HepG2 (cell line): ENCODE measurements around the gene AGXT. TPM values are rescaled to one million over a fixed set of nuclear protein-coding genes. Genes with fewer than 3 reads are reported as not detected.

Source experiments
- ATAC-seq: fragments of 200-7000 bp; cut with Tn5 transposase; 3 replicates; pipeline ENCODE4 v1.9.1; 2020; ENCODE audit warnings: mild to moderate bottlenecking, moderate library complexity
- BruUV-seq: library from RNA; stranded (reverse); fragments of 400-500 nt; replicated peaks from 2 replicates; lab custom pipeline; 2021; lab: Mats Ljungman, UMichigan
- CTCF ChIA-PET: fragments of 300-600 bp; formaldehyde crosslinking; extraction: SDS; loops from one replicate; lab custom pipeline; 2021; ENCODE audit warnings: low total read pairs, inconsistent platforms, low intra/inter-chr PET ratio; lab: Yijun Ruan, JAX
- POLR2A ChIA-PET: fragments of 350-600 bp; sonication (Branson Sonifier 250); formaldehyde crosslinking; loops from one replicate; lab custom pipeline; 2020; ENCODE audit warnings: antibody characterized with exemption, inconsistent platforms; lab: Yijun Ruan, JAX
- DNase-seq: peaks from one replicate; pipeline ENCODE4 v3.0.0-alpha.2; 2015; ENCODE audit warnings: low spot score
- FAIRE-seq: peaks from 3 replicates; lab custom pipeline; 2011; peaks lifted over from hg19 to GRCh38; lab: Jason Lieb, UNC
- H2AFZ ChIP-seq: one replicate; pipeline ENCODE4 v1.6.1; 2011; ENCODE audit warnings: low read length, inconsistent platforms
- H3K27ac ChIP-seq: fragments of 300-600 bp; 3 replicates; pipeline ENCODE4 v1.8.0; 2011; ENCODE audit warnings: mixed run types, mild to moderate bottlenecking, mixed read lengths, low read length, inconsistent platforms; ENCODE audit not compliant: insufficient read depth; ENCODE audit errors: extremely low read length
- H3K27me3 ChIP-seq, 2 experiments: fragments of 200-600 bp in 1 of 2; 2 replicates in 1 of 2; 3 replicates in 1 of 2; pipeline versions ENCODE4 v1.6.0 to v1.8.0; 2011; ENCODE audit warnings: low read length in 2 of 2, mild to moderate bottlenecking in 2 of 2, moderate library complexity in 2 of 2, inconsistent platforms in 1 of 2; ENCODE audit not compliant: insufficient read depth in 2 of 2, control insufficient read depth in 1 of 2
- H3K36me3 ChIP-seq, 2 experiments: fragments of 200-600 bp in 1 of 2; replicated peaks in 1 of 2; 2 replicates in 1 of 2; 3 replicates in 1 of 2; pipeline versions ENCODE4 v1.5.1 to v1.8.0; 2011; ENCODE audit warnings: low read length in 2 of 2, inconsistent platforms in 1 of 2; ENCODE audit not compliant: insufficient read depth in 2 of 2, control insufficient read depth in 1 of 2
- H3K4me1 ChIP-seq: 2 replicates; pipeline ENCODE4 v1.5.1; 2012; ENCODE audit warnings: low read length, inconsistent platforms; ENCODE audit not compliant: insufficient read depth
- H3K4me2 ChIP-seq: 2 replicates; pipeline ENCODE4 v1.6.0; 2011; ENCODE audit warnings: low read depth, low read length, inconsistent platforms
- H3K4me3 ChIP-seq, 3 experiments: fragments of 200-600 bp in 1 of 3; sonication (generic), shearing (Covaris generic) in 1 of 3; replicated peaks in 1 of 3; 2 replicates each; pipeline ENCODE4 v1.5.1; 2011 to 2016; ENCODE audit warnings: low read length in 3 of 3, inconsistent platforms in 2 of 3, low read depth in 2 of 3, mild to moderate bottlenecking in 2 of 3, control low read depth in 1 of 3, mixed read lengths in 1 of 3; ENCODE audit not compliant: insufficient read depth in 1 of 3
- H3K79me2 ChIP-seq: one replicate; pipeline ENCODE4 v1.6.1; 2011; ENCODE audit warnings: low read length, inconsistent platforms; ENCODE audit not compliant: insufficient read depth
- H3K9ac ChIP-seq: 2 replicates; pipeline ENCODE4 v1.6.0; 2011; ENCODE audit warnings: mild to moderate bottlenecking, low read depth, low read length, inconsistent platforms; ENCODE audit not compliant: insufficient read depth
- H3K9me3 ChIP-seq: 2 replicates; pipeline ENCODE4 v1.5.1; 2012; ENCODE audit warnings: mild to moderate bottlenecking, low read length
- H4K20me1 ChIP-seq: 2 replicates; pipeline ENCODE4 v1.6.0; 2011; ENCODE audit warnings: inconsistent platforms, mild to moderate bottlenecking, low read length, moderate library complexity; ENCODE audit not compliant: insufficient read depth
- KLF12 ChIP-seq: sonication (generic); formaldehyde crosslinking; IDR thresholded peaks from 2 replicates; pipeline ENCODE4 v1.4.0; 2020; ENCODE audit warnings: missing genetic modification reagents, borderline replicate concordance
- MXD4 ChIP-seq: IDR thresholded peaks from 2 replicates; pipeline ENCODE4 v1.6.1; 2016; ENCODE audit warnings: mild to moderate bottlenecking, missing biosample characterization, missing genetic modification reagents
- RFXANK ChIP-seq: IDR thresholded peaks from 2 replicates; pipeline ENCODE4 v1.6.1; 2016
- ZNF44 ChIP-seq: sonication (generic); formaldehyde crosslinking; IDR thresholded peaks from 2 replicates; pipeline ENCODE4 v1.5.1; 2020; ENCODE audit warnings: mild to moderate bottlenecking, missing genetic modification reagents
- ZNF691 ChIP-seq: sonication (generic); formaldehyde crosslinking; IDR thresholded peaks from 2 replicates; pipeline ENCODE4 v1.4.0; 2020; ENCODE audit warnings: missing genetic modification reagents, low read depth, mild to moderate bottlenecking, borderline replicate concordance
- ZNF83 ChIP-seq: sonication (generic); formaldehyde crosslinking; IDR thresholded peaks from 2 replicates; pipeline ENCODE4 v1.4.0; 2020; ENCODE audit warnings: missing genetic modification reagents, mild to moderate bottlenecking, borderline replicate concordance
- whole genome bisulfite sequencing: methylation state at CpG from one replicate; pipeline ENCODE4 v1.1.6; 2017; ENCODE audit warnings: low lambda C conversion rate; 5-methylcytosine and 5-hydroxymethylcytosine counted together
- in situ Hi-C: cut with HindIII; loops from 2 replicates; pipeline ENCODE4 v1.10.0; 2017; ENCODE audit warnings: low pct_unique_long_range_greater_than_20kb; ENCODE audit not compliant: extremely low pct_ligation_motif_present
- intact Hi-C: fragments of 100-400 bp; cut with micrococcal nuclease; formaldehyde crosslinking; loops from one replicate; pipeline ENCODE4 v1.10.0; 2022; ENCODE audit not compliant: unreplicated experiment
- polyA plus RNA-seq, 8 experiments: library from polyadenylated mRNA; depleted of rRNA in 3 of 8; stranded (reverse) in 7 of 8; unstranded in 1 of 8; fragments of >200 nt; fragmentation: Illumina TruSeq in 4 of 8; extraction: Trizol in 4 of 8; gene quantifications; 2 replicates each; pipeline versions ENCODE4 v1.2.1 to v1.2.3, GENCODE V29; 2011 to 2016; ENCODE audit warnings: low read depth in 4 of 8, missing spikeins in 1 of 8, mixed read lengths in 1 of 8; ENCODE audit not compliant: insufficient read depth in 1 of 8
- total RNA-seq, 5 experiments: library from RNA; depleted of rRNA; stranded (reverse); fragments of >200 nt; fragmentation: Illumina TruSeq; extraction: Trizol; gene quantifications; 2 replicates each; pipeline ENCODE4 v1.2.3, GENCODE V29; 2016; ENCODE audit warnings: low read depth in 1 of 5

Gene AGXT
- total and polyA plus RNA-seq, 2 of the 13 experiments (the other 11 are each of a cell fraction or from before 2014, with no cell fraction given) = 41.9 to 96.1 TPM

- Histone ChIP-seq H2AFZ (no peak overlapping the region), H3K9me3 (no peaks in the 10 kb centered on the region), H3K27ac (no peak overlapping the region), H3K4me2 (no peak overlapping the region), H4K20me1 (no peaks in the 10 kb centered on the region), H3K9ac (no peak overlapping the region), H3K36me3 (no peaks in the 10 kb centered on the region), H3K4me1 (peaks cover 22% of the 10 kb centered on the region), H3K27me3 (peaks cover 12 to 69% of the 10 kb centered on the region in 2 experiments; a peak in 3 of 5 replicates), H3K4me3 (no peak overlapping the region), H3K79me2 (no peaks in the 10 kb centered on the region)
- FAIRE-seq (no peak), DNase-seq (no peak), ATAC-seq (no peak)
- intact Hi-C loops = no loop called here
- TF ChIP-seq ZNF83 (CRISPR knock-in tag) = no peak
- TF ChIP-seq KLF12 (CRISPR knock-in tag) = no peak
- no peak for TF ChIP-seq RFXANK (CRISPR knock-in tag)
- no peak for TF ChIP-seq MXD4 (CRISPR knock-in tag)
- no peak for TF ChIP-seq ZNF691
- TF ChIP-seq ZNF44 (CRISPR knock-in tag) = no peak
- ChIA-PET CTCF (no interaction called here), POLR2A (no interaction called here)
- WGBS = 46% methylated on average over 23 of the region's 36 CpGs
- no TSS peak for BruUV-seq
- in situ Hi-C loops = loop anchor here (5.0 kb wide), 1 partner anchor 69 kb away; no protein-coding TSS in a partner anchor
These were observed 49.9 kb downstream of the AGXT start for GRCh38 chr2:240918258-240919091.
